Memory B cell (primary cell): ENCODE measurements around the gene GP1BA.

Source experiments
- ATAC-seq: fragments of 150-1000 bp; cut with Tn5 transposase; 2 replicates; pipeline ENCODE4 v1.10.0; 2021; ENCODE audit warnings: low read depth, mild to moderate bottlenecking, moderate library complexity
- DNase-seq, 2 donors: peaks; one replicate each; pipeline ENCODE4 v3.0.0; 2022; ENCODE audit warnings: low spot score in 2 of 2
- H3K27ac Mint-ChIP-seq: one replicate; pipeline ENCODE4 v1.8.0; 2022; ENCODE audit warnings: mild to moderate bottlenecking, moderate library complexity, mixed read lengths
- H3K27me3 Mint-ChIP-seq: one replicate; pipeline ENCODE4 v1.8.0; 2022; ENCODE audit warnings: mixed read lengths
- H3K36me3 Mint-ChIP-seq: one replicate; pipeline ENCODE4 v1.8.0; 2022; ENCODE audit warnings: mild to moderate bottlenecking, mixed read lengths
- H3K4me1 Mint-ChIP-seq: one replicate; pipeline ENCODE4 v1.8.0; 2022; ENCODE audit warnings: mixed read lengths
- H3K4me3 Mint-ChIP-seq: one replicate; pipeline ENCODE4 v1.8.0; 2022; ENCODE audit warnings: mild to moderate bottlenecking, moderate library complexity, mixed read lengths
- H3K9me3 Mint-ChIP-seq: one replicate; pipeline ENCODE4 v1.8.0; 2022; ENCODE audit warnings: mixed read lengths

Gene GP1BA

GRCh38 chr17:4938688-4939545 is 6.8 kb downstream of the GP1BA start:
- no peaks in the 10 kb centered on the region for H3K9me3 Mint-ChIP-seq
- peak overlapping the region; percentile 92 for H3K27ac Mint-ChIP-seq
- no peak for ATAC-seq
- H3K36me3 Mint-ChIP-seq, result peaks cover 10% of the 10 kb centered on the region
- H3K4me3 Mint-ChIP-seq, result peak overlapping the region; percentile 90
- H3K27me3 Mint-ChIP-seq, result no peaks in the 10 kb centered on the region
- H3K4me1 Mint-ChIP-seq, result peaks cover 52% of the 10 kb centered on the region
- no peak for DNase-seq

DNA sequence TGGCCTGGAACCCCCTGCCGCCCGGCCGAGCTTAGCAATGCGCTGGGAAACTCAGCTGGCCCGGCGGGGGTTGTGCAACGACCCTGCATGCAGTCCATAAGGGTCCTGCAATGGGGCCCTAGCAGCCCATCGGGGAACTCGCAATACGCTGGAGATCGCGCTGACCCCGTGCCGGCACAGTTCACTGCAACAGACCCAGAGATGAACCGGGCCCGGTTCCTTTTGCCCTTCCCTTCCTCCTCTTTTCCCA is 7.4 kb downstream of the GP1BA start:
- ATAC-seq (peak; percentile 1), DNase-seq (no peak)
- Mint-ChIP-seq H3K4me3 (peak overlapping the region; percentile 90), H3K9me3 (no peaks in the 10 kb centered on the region), H3K36me3 (peaks cover 14% of the 10 kb centered on the region), H3K4me1 (peaks cover 52% of the 10 kb centered on the region), H3K27ac (peak overlapping the region; percentile 92), H3K27me3 (no peaks in the 10 kb centered on the region)

GRCh38 chr17:4939796-4940554 is 7.9 kb downstream of the GP1BA start, which contains the start of the genes RNF167 and SLC25A11:
Gene RNF167 (plus strand): TSS chr17:4940268. CDS start chr17:4940910, 642 bp downstream.
Gene SLC25A11 (minus strand): TSS chr17:4940046. CDS start chr17:4939910, 136 bp downstream.
- H3K27me3 Mint-ChIP-seq, result no peaks in the 10 kb centered on the region

GRCh38 chr17:4940555-4941318 is 8.7 kb downstream of the GP1BA start:
- Mint-ChIP-seq H3K36me3 (peaks cover 22% of the 10 kb centered on the region), H3K4me3 (peak overlapping the region; percentile 90), H3K27ac (peak overlapping the region; percentile 92), H3K27me3 (no peaks in the 10 kb centered on the region), H3K4me1 (peaks cover 62% of the 10 kb centered on the region), H3K9me3 (no peaks in the 10 kb centered on the region)
- DNase-seq (no peak), ATAC-seq (no peak)

More at GRCh38 chr17:4939796-4940554, 7.9 kb downstream of the GP1BA start, which contains the start of the genes RNF167 and SLC25A11:
- DNase-seq (peak; percentile 90 to 96), ATAC-seq (peak; percentile 84)
- peaks cover 54% of the 10 kb centered on the region for H3K4me1 Mint-ChIP-seq
- no peaks in the 10 kb centered on the region for H3K9me3 Mint-ChIP-seq
- peak within 1 kb of the TSS; percentile 90 for H3K4me3 Mint-ChIP-seq
- peaks cover 14% of the 10 kb centered on the region for H3K36me3 Mint-ChIP-seq
- peak within 1 kb of the TSS; percentile 92 for H3K27ac Mint-ChIP-seq

GRCh38 chr17:4941319-4941610 is 9.2 kb downstream of the GP1BA start:
- ATAC-seq (no peak), DNase-seq (no peak)
- peaks cover 62% of the 10 kb centered on the region for H3K4me1 Mint-ChIP-seq
- H3K27ac Mint-ChIP-seq, result peak overlapping the region; percentile 92
- H3K36me3 Mint-ChIP-seq, result peaks cover 23% of the 10 kb centered on the region
- H3K4me3 Mint-ChIP-seq, result peak overlapping the region; percentile 90
- H3K9me3 Mint-ChIP-seq, result no peaks in the 10 kb centered on the region
- no peaks in the 10 kb centered on the region for H3K27me3 Mint-ChIP-seq

- no peak for ATAC-seq
- H3K36me3 Mint-ChIP-seq, result peaks cover 29% of the 10 kb centered on the region
- no peaks in the 10 kb centered on the region for H3K9me3 Mint-ChIP-seq
- H3K4me3 Mint-ChIP-seq, result peak overlapping the region; percentile 7
- H3K27ac Mint-ChIP-seq, result peak overlapping the region; percentile 37
- H3K27me3 Mint-ChIP-seq, result no peaks in the 10 kb centered on the region
- H3K4me1 Mint-ChIP-seq, result peaks cover 69% of the 10 kb centered on the region
- no peak for DNase-seq
These were observed 10.9 kb downstream of the GP1BA start for GRCh38 chr17:4942760-4943508.

GRCh38 chr17:4944163-4944553 is 12.1 kb downstream of the GP1BA start:
- H3K27me3 Mint-ChIP-seq, result no peaks in the 10 kb centered on the region
- peak overlapping the region; percentile 99 for H3K4me3 Mint-ChIP-seq
- ATAC-seq (no peak), DNase-seq (no peak)
- H3K4me1 Mint-ChIP-seq, result peaks cover 63% of the 10 kb centered on the region
- H3K36me3 Mint-ChIP-seq, result peaks cover 27% of the 10 kb centered on the region
- H3K9me3 Mint-ChIP-seq, result no peaks in the 10 kb centered on the region
- peak overlapping the region; percentile 93 for H3K27ac Mint-ChIP-seq

DNA sequence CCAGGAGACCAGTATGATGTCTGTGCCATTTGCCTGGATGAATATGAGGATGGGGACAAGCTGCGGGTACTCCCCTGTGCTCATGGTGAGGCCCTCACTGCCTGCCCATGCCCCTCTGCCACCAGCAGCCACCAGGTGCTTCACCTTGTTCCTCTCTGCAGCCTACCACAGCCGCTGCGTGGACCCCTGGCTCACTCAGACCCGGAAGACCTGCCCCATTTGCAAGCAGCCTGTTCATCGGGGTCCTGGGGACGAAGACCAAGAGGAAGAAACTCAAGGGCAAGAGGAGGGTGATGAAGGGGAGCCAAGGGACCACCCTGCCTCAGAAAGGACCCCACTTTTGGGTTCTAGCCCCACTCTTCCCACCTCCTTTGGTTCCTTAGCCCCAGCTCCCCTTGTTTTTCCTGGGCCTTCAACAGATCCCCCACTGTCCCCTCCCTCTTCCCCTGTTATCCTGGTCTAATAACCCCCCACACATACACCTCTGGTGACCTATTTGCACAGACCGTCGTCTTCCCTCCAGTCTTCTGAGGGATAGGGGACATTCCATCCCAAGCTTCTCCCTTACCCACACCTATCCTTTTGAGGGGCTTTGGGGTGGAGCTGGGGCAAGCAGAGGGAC is 12.6 kb downstream of the GP1BA start:
- no peak for DNase-seq
- no peaks in the 10 kb centered on the region for H3K27me3 Mint-ChIP-seq
- no peak for ATAC-seq
- no peaks in the 10 kb centered on the region for H3K9me3 Mint-ChIP-seq
- peaks cover 61% of the 10 kb centered on the region for H3K4me1 Mint-ChIP-seq
- peak overlapping the region; percentile 93 for H3K27ac Mint-ChIP-seq
- H3K4me3 Mint-ChIP-seq, result peak overlapping the region; percentile 99
- peaks cover 27% of the 10 kb centered on the region for H3K36me3 Mint-ChIP-seq

GRCh38 chr17:4945176-4945943 is 13.3 kb downstream of the GP1BA start:
- Mint-ChIP-seq H3K27ac (peak overlapping the region; percentile 93), H3K4me1 (peaks cover 61% of the 10 kb centered on the region), H3K36me3 (peaks cover 27% of the 10 kb centered on the region), H3K4me3 (peak overlapping the region; percentile 99), H3K9me3 (no peaks in the 10 kb centered on the region), H3K27me3 (no peaks in the 10 kb centered on the region)
- DNase-seq, result no peak
- no peak for ATAC-seq

DNA sequence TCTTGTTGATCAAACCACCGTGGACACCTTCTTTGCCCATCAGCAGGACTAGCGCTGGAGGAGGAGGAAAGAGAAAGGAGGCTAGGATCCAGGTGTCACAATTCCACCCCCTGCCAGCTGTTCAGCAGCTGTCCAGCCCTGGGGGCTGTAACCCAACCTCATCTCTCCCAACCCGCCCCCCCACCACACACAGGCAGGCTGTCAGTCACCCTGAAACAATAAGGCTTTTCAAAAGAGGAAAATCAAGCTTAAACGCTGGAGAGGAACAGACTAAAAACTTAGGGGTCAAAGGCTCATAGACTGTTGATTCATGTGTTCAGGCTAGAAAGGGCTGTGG is 13.8 kb downstream of the GP1BA start:
- H3K27me3 Mint-ChIP-seq, result no peaks in the 10 kb centered on the region
- peak overlapping the region; percentile 99 for H3K4me3 Mint-ChIP-seq
- peaks cover 27% of the 10 kb centered on the region for H3K36me3 Mint-ChIP-seq
- no peak for DNase-seq
- peak overlapping the region; percentile 97 for H3K27ac Mint-ChIP-seq
- no peak for ATAC-seq
- H3K9me3 Mint-ChIP-seq, result no peaks in the 10 kb centered on the region
- H3K4me1 Mint-ChIP-seq, result peaks cover 62% of the 10 kb centered on the region

GRCh38 chr17:4946312-4946976 is 14.4 kb downstream of the GP1BA start:
- H3K4me1 Mint-ChIP-seq, result peaks cover 61% of the 10 kb centered on the region
- H3K27ac Mint-ChIP-seq, result peak overlapping the region; percentile 97
- H3K27me3 Mint-ChIP-seq, result no peaks in the 10 kb centered on the region
- ATAC-seq (no peak), DNase-seq (no peak)
- H3K9me3 Mint-ChIP-seq, result no peaks in the 10 kb centered on the region
- peaks cover 27% of the 10 kb centered on the region for H3K36me3 Mint-ChIP-seq
- H3K4me3 Mint-ChIP-seq, result peak overlapping the region; percentile 99

- H3K27me3 Mint-ChIP-seq, result no peaks in the 10 kb centered on the region
- peaks cover 23% of the 10 kb centered on the region for H3K36me3 Mint-ChIP-seq
- no peak for DNase-seq
These were observed 14.9 kb downstream of the GP1BA start for GRCh38 chr17:4947010-4947410.

More at GRCh38 chr17:4947010-4947410, 14.9 kb downstream of the GP1BA start:
- no peak for ATAC-seq
- peaks cover 56% of the 10 kb centered on the region for H3K4me1 Mint-ChIP-seq
- H3K4me3 Mint-ChIP-seq, result peak overlapping the region; percentile 99
- H3K9me3 Mint-ChIP-seq, result no peaks in the 10 kb centered on the region
- H3K27ac Mint-ChIP-seq, result peak overlapping the region; percentile 97
